Panc1 (cell line): ENCODE data around the gene OR9Q1.

Experiments used
- POLR2AphosphoS5 ChIP-seq: IDR thresholded peaks from 2 replicates; pipeline ENCODE4 v1.6.1; 2012; ENCODE audit warnings: mild to moderate bottlenecking, low read depth, low read length, moderate library complexity
- SIN3A ChIP-seq: IDR thresholded peaks from 2 replicates; pipeline ENCODE4 v1.6.1; 2012; ENCODE audit warnings: low read depth, mild to moderate bottlenecking, low read length, moderate library complexity, borderline replicate concordance; ENCODE audit not compliant: insufficient read depth
- TF ChIP-seq, protein P1 (sequence below): fragments of 450-650 bp; IDR thresholded peaks from 2 replicates; pipeline ENCODE4 v1.5.1; 2017; ENCODE audit warnings: mild to moderate bottlenecking
- TF ChIP-seq, protein P2 (sequence below), 2 experiments: IDR thresholded peaks; 2 replicates each; pipeline ENCODE4 v1.6.1; 2011 to 2012; ENCODE audit warnings: low read depth in 2 of 2, control low read depth in 1 of 2, low read length in 1 of 2, mild to moderate bottlenecking in 1 of 2, moderate library complexity in 1 of 2; ENCODE audit not compliant: insufficient read depth in 1 of 2

DNA sequence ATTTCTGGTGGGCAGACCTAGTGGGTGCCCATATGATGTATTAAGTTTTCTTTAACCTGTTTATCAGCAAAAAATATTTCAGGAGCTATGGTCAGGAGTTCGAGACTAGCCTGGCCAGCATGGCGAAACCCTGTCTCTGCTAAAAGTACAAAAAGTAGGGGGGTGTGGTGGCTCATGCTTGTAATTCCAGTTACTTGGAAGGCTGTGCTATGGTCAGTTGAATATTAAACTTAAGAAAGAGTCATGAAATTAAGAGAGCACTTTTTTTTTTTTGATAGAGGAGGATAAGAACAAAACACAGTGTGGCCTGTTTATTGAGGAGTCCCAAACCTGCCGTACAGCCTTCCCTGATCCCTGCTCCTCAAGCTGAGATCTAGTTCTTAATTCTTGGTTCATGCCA lies 36.9 kb downstream of the OR9Q1 start:
- TF ChIP-seq, protein P1, sequence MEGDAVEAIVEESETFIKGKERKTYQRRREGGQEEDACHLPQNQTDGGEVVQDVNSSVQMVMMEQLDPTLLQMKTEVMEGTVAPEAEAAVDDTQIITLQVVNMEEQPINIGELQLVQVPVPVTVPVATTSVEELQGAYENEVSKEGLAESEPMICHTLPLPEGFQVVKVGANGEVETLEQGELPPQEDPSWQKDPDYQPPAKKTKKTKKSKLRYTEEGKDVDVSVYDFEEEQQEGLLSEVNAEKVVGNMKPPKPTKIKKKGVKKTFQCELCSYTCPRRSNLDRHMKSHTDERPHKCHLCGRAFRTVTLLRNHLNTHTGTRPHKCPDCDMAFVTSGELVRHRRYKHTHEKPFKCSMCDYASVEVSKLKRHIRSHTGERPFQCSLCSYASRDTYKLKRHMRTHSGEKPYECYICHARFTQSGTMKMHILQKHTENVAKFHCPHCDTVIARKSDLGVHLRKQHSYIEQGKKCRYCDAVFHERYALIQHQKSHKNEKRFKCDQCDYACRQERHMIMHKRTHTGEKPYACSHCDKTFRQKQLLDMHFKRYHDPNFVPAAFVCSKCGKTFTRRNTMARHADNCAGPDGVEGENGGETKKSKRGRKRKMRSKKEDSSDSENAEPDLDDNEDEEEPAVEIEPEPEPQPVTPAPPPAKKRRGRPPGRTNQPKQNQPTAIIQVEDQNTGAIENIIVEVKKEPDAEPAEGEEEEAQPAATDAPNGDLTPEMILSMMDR: no peak
- TF ChIP-seq SIN3A (no peak), POLR2AphosphoS5 (no peak)
- TF ChIP-seq, protein P2, sequence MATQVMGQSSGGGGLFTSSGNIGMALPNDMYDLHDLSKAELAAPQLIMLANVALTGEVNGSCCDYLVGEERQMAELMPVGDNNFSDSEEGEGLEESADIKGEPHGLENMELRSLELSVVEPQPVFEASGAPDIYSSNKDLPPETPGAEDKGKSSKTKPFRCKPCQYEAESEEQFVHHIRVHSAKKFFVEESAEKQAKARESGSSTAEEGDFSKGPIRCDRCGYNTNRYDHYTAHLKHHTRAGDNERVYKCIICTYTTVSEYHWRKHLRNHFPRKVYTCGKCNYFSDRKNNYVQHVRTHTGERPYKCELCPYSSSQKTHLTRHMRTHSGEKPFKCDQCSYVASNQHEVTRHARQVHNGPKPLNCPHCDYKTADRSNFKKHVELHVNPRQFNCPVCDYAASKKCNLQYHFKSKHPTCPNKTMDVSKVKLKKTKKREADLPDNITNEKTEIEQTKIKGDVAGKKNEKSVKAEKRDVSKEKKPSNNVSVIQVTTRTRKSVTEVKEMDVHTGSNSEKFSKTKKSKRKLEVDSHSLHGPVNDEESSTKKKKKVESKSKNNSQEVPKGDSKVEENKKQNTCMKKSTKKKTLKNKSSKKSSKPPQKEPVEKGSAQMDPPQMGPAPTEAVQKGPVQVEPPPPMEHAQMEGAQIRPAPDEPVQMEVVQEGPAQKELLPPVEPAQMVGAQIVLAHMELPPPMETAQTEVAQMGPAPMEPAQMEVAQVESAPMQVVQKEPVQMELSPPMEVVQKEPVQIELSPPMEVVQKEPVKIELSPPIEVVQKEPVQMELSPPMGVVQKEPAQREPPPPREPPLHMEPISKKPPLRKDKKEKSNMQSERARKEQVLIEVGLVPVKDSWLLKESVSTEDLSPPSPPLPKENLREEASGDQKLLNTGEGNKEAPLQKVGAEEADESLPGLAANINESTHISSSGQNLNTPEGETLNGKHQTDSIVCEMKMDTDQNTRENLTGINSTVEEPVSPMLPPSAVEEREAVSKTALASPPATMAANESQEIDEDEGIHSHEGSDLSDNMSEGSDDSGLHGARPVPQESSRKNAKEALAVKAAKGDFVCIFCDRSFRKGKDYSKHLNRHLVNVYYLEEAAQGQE (IDR thresholded peaks at IDR 0.05; ENCODE audit: insufficient read depth in 1 of 2, low read depth in 2 of 2, low read length in 1 of 2): no peak
